Cardiac muscle cell (in vitro differentiated cells and primary cell): ENCODE measurements around the gene COL5A3. TPM values are rescaled to one million over a fixed set of nuclear protein-coding genes. Genes with fewer than 3 reads are reported as not detected.

Experiments
- DNase-seq, 2 donors: peaks; one replicate each; pipeline versions ENCODE4 v3.0.0 to v3.0.0-alpha.2; 2010 to 2017; ENCODE audit warnings: low read depth in 1 of 2, low spot score in 1 of 2
- H3K27ac ChIP-seq: fragments of 200-600 bp; sonication (generic); 2 replicates; pipeline ENCODE4 v1.5.1; 2016
- H3K27me3 ChIP-seq: fragments of 200-600 bp; sonication (generic); 2 replicates; pipeline ENCODE4 v1.6.0; 2016; ENCODE audit warnings: control low read depth
- H3K36me3 ChIP-seq: fragments of 200-600 bp; sonication (generic); 2 replicates; pipeline ENCODE4 v1.5.1; 2016; ENCODE audit warnings: control low read depth
- H3K4me1 ChIP-seq: fragments of 200-600 bp; sonication (generic); 2 replicates; pipeline ENCODE4 v1.8.1; 2017; ENCODE audit warnings: low read depth, mild to moderate bottlenecking, mixed run types
- H3K4me3 ChIP-seq: fragments of 200-600 bp; sonication (generic); 2 replicates; pipeline ENCODE4 v1.5.1; 2016; ENCODE audit warnings: mild to moderate bottlenecking
- H3K9me3 ChIP-seq: fragments of 200-600 bp; sonication (generic); 2 replicates; pipeline ENCODE4 v1.5.1; 2017; ENCODE audit warnings: low read depth, mild to moderate bottlenecking, control low read depth
- polyA plus RNA-seq: library from polyadenylated mRNA; unstranded; fragments of >200 nt; fragmentation: Nextera tagmentation; extraction: Ambion mirVana; gene quantifications from 2 replicates; pipeline ENCODE4 v1.2.1, GENCODE V29; 2016
- total RNA-seq: library from RNA; depleted of rRNA; stranded (reverse); fragments of >200 nt; gene quantifications from 2 replicates; pipeline ENCODE4 v1.2.3, GENCODE V29; 2016
- TF ChIP-seq, protein P1 (sequence below): IDR thresholded peaks from 2 replicates; pipeline ENCODE4 v1.5.1; 2012; ENCODE audit warnings: low read depth, mild to moderate bottlenecking, low read length

Gene COL5A3
- total and polyA plus RNA-seq, 2 experiments from 2014 or later: 0.24 TPM; not detected in 1

DNA sequence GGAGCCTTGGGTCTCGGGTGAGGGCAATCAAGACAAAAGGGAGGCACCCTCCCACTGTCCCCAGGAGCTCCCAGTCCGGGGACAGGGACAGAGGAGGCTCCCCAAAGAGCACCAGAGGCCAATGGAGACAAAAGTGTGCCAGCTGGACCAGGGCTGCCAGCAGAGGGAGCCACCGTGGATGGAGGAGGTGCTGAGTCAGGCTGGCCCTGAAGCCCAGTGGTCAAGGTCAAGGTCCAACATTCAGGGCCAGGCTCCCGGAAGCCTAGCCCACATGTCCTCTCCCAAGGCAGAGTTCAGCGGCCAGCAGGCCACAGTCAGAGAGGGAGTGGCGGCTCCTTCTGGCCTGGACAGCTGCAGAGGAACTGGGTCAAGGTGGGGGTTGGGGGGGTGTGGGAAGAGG, 8.4 kb downstream of the COL5A3 start:
- H3K4me1 ChIP-seq: no peaks in the 10 kb centered on the region
- peak in 1 of 2 donors; percentile 21 for DNase-seq
- no peak overlapping the region for H3K4me3 ChIP-seq
- no peaks in the 10 kb centered on the region for H3K9me3 ChIP-seq
- no peaks in the 10 kb centered on the region for H3K36me3 ChIP-seq
- TF ChIP-seq, protein P1, sequence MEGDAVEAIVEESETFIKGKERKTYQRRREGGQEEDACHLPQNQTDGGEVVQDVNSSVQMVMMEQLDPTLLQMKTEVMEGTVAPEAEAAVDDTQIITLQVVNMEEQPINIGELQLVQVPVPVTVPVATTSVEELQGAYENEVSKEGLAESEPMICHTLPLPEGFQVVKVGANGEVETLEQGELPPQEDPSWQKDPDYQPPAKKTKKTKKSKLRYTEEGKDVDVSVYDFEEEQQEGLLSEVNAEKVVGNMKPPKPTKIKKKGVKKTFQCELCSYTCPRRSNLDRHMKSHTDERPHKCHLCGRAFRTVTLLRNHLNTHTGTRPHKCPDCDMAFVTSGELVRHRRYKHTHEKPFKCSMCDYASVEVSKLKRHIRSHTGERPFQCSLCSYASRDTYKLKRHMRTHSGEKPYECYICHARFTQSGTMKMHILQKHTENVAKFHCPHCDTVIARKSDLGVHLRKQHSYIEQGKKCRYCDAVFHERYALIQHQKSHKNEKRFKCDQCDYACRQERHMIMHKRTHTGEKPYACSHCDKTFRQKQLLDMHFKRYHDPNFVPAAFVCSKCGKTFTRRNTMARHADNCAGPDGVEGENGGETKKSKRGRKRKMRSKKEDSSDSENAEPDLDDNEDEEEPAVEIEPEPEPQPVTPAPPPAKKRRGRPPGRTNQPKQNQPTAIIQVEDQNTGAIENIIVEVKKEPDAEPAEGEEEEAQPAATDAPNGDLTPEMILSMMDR: peak; percentile 50
- peaks cover 3% of the 10 kb centered on the region for H3K27me3 ChIP-seq
- no peak overlapping the region for H3K27ac ChIP-seq

DNA sequence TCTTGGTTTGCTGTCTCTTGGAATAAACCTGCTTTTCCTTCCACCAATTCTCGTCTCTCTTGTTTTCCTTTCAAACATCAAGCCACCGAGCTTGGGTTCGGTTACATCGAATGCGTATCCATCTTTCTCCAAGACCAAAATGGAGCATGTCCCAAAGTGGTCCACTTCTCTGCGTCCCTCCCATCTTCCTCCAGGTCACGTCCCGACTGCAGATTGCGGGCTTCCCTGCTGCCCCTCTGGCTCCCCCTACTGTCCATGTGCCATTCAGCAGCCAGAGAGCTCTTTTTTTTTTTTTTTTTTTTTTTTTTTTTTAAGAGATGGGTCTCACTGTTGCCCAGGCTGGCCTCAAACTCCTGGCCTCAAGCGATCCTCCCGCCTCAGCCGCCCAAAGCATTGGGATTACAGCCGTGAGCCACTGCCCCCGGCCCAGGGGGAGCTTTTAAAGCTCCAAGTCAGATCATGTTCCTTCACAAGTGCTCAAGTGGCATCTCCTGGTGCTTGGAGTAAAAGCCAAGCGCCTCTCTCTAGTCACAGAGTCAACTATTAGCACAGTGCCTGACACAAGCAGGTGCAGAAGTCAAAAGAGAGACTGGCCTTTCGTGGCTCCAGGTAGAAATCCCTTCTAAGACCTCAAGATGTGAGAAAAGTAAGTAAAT, 10.0 kb downstream of the COL5A3 start:
- no peak overlapping the region for H3K4me3 ChIP-seq
- no peaks in the 10 kb centered on the region for H3K36me3 ChIP-seq
- DNase-seq: peak; percentile 81 to 83
- TF ChIP-seq, protein P1: peak; percentile 91
- H3K27ac ChIP-seq: no peak overlapping the region
- H3K4me1 ChIP-seq: no peaks in the 10 kb centered on the region
- H3K9me3 ChIP-seq: no peaks in the 10 kb centered on the region
- H3K27me3 ChIP-seq: peaks cover 3% of the 10 kb centered on the region

DNA sequence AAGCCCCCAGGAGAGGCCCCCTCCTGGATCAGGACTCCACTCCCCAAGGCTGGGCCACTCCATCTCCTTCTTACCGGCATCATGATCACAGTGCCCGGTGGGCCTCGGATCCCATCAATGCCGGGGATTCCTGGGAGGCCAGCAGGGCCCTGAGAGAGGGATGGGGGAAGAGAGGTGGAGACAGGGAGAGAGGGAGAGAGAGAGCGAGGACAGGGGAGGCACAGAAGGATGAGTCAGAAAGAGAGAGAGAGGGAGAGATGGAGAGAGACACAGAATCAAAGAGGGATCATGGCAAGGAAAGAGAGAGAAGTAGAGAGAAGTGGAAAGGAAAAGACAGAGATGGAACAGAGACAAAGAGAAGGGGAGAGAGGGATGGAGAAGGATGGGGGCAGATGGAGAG, 13.8 kb downstream of the COL5A3 start:
- no peaks in the 10 kb centered on the region for H3K36me3 ChIP-seq
- TF ChIP-seq, protein P1: no peak
- DNase-seq: peak in 1 of 2 donors; percentile 7
- no peaks in the 10 kb centered on the region for H3K4me1 ChIP-seq
- no peak overlapping the region for H3K27ac ChIP-seq
- H3K9me3 ChIP-seq: no peaks in the 10 kb centered on the region
- no peak overlapping the region for H3K4me3 ChIP-seq
- H3K27me3 ChIP-seq: peaks cover 3% of the 10 kb centered on the region

DNA sequence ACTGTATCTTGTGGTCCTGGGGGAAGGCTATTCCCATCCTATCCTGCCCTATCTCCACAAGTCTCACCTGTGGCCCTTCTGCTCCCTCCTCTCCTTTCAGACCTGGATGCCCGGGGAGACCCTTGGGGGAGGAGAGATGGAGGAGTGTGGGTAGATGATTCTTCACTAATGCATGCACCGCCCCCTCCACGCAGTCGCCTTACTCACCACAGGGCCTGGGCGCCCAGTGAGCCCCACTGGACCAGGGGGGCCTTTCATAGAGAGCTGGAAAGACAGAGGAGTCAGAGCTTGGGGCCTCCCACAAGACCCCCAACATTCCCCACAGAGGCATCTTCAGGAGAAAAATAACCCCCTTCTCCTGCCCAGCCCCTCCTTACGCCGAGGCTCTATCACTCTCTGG, 14.3 kb downstream of the COL5A3 start:
- TF ChIP-seq, protein P1: no peak
- DNase-seq: no peak
- no peak overlapping the region for H3K27ac ChIP-seq
- no peaks in the 10 kb centered on the region for H3K36me3 ChIP-seq
- no peaks in the 10 kb centered on the region for H3K9me3 ChIP-seq
- H3K27me3 ChIP-seq: peaks cover 3% of the 10 kb centered on the region
- H3K4me3 ChIP-seq: no peak overlapping the region
- no peaks in the 10 kb centered on the region for H3K4me1 ChIP-seq

DNA sequence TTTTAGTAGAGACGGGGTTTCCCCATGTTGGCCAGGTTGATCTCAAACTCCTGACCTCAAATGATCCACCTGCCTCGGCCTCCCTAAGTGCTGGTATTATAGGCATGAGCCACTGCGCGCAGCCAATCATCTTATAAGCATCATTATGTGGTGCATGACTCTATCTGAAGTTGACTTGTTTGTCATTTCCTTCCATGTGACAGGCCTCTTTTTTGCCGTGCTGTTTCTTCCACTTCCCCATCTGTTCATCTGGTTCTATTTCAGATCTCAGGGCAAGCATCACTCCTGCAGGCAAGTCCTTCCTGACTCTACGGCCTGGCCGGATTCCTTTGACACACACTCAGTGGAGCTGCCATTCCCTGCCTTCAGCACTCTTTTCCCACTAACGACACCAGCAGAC, 15.2 kb downstream of the COL5A3 start:
- DNase-seq: no peak
- Histone ChIP-seq H3K4me3 (no peak overlapping the region), H3K4me1 (no peaks in the 10 kb centered on the region), H3K36me3 (no peaks in the 10 kb centered on the region), H3K9me3 (no peaks in the 10 kb centered on the region), H3K27me3 (peaks cover 3% of the 10 kb centered on the region), H3K27ac (no peak overlapping the region)
- TF ChIP-seq, protein P1: no peak
